Progenitor cell of endocrine pancreas (in vitro differentiated cells): ENCODE data around the gene ASXL2. TPM values are rescaled to one million over a fixed set of nuclear protein-coding genes. Genes with fewer than 3 reads are reported as not detected.

Experiments
- DNase-seq: peaks from one replicate; pipeline ENCODE4 v3.0.0; 2021; ENCODE audit warnings: low spot score; ENCODE audit not compliant: unreplicated experiment
- H3K27ac Mint-ChIP-seq: 2 replicates; pipeline ENCODE4 v1.8.0; 2021; ENCODE audit warnings: mild to moderate bottlenecking, moderate library complexity, mixed read lengths
- H3K27me3 Mint-ChIP-seq: 2 replicates; pipeline ENCODE4 v1.8.0; 2021; ENCODE audit warnings: mixed read lengths
- H3K36me3 Mint-ChIP-seq: 2 replicates; pipeline ENCODE4 v1.8.0; 2022; ENCODE audit warnings: mixed read lengths; ENCODE audit not compliant: insufficient read depth
- H3K4me1 Mint-ChIP-seq: 2 replicates; pipeline ENCODE4 v1.8.0; 2021; ENCODE audit warnings: low read depth, mixed read lengths
- H3K4me3 Mint-ChIP-seq: 2 replicates; pipeline ENCODE4 v1.8.0; 2021; ENCODE audit warnings: low read depth, mild to moderate bottlenecking, moderate library complexity, mixed read lengths
- H3K9me3 Mint-ChIP-seq: 2 replicates; pipeline ENCODE4 v1.8.0; 2021; ENCODE audit warnings: low read depth, mixed read lengths
- CTCF ChIP-seq: fragments of 200-600 bp; sonication (generic); IDR thresholded peaks from one replicate; pipeline ENCODE4 v1.5.0; 2021; ENCODE audit warnings: antibody characterized with exemption, mild to moderate bottlenecking; ENCODE audit not compliant: unreplicated experiment
- total RNA-seq: library from RNA; stranded (reverse); gene quantifications from 2 replicates; pipeline ENCODE4 v1.2.1, GENCODE V29; 2021

Gene ASXL2
- total RNA-seq, 1 donor from 2014 or later = 24.8 TPM

- H3K4me3 Mint-ChIP-seq = no peak overlapping the region
- no peak for DNase-seq
- H3K27me3 Mint-ChIP-seq = no peaks in the 10 kb centered on the region
- H3K36me3 Mint-ChIP-seq = peaks cover 20% of the 10 kb centered on the region
- H3K9me3 Mint-ChIP-seq = no peaks in the 10 kb centered on the region
- H3K4me1 Mint-ChIP-seq = peaks cover 3% of the 10 kb centered on the region
- H3K27ac Mint-ChIP-seq = no peak overlapping the region
- no peak for TF ChIP-seq CTCF
Measured at GRCh38 chr2:25763575-25763974, 114.7 kb downstream of the ASXL2 start.

DNA sequence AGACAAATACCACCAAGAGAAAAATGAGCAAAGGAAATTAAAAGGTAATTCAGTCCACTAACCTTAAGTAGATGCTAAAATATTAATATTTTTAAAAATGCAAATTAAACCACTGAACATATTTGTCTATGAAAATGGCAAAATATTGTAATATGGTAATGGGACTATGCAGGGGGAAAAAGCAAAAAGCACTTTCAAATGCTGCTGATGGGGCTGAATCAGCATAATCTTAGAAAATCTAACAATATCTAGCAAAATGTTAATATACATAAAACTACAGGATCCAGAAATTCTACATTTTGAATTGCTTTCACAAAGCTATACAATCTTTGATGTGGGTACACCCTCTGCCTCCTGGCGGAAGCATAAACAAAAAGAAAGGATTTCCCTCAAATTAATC, 118.0 kb downstream of the ASXL2 start:
- DNase-seq = no peak
- peaks cover 12% of the 10 kb centered on the region for H3K36me3 Mint-ChIP-seq
- H3K9me3 Mint-ChIP-seq = no peaks in the 10 kb centered on the region
- H3K4me3 Mint-ChIP-seq = no peak overlapping the region
- peaks cover 20% of the 10 kb centered on the region for H3K4me1 Mint-ChIP-seq
- H3K27me3 Mint-ChIP-seq = no peaks in the 10 kb centered on the region
- H3K27ac Mint-ChIP-seq = no peak overlapping the region
- TF ChIP-seq CTCF = no peak

DNA sequence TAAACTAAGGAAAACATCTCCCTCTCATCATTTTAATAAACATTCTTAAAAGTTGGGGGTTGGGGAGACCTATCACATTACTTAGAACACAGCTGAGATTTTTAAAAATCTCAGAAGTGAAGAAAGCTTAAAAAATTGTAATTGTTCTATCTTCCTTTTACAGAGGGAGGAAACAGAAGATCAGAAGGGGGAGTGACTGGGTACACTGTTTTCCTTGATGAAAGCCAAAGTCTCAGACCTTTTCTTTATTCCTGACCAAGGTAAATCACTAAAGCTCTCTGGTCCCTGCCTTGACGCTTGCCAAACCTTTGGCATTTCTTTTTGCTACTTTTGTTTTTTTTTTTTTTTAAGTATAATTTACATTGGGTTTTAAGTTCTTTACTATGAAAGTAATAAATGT, 119.9 kb downstream of the ASXL2 start:
- Mint-ChIP-seq H3K36me3 (peaks cover 18% of the 10 kb centered on the region), H3K4me1 (peaks cover 22% of the 10 kb centered on the region), H3K27me3 (no peaks in the 10 kb centered on the region), H3K9me3 (no peaks in the 10 kb centered on the region), H3K27ac (peak overlapping the region; percentile 76), H3K4me3 (no peak overlapping the region)
- TF ChIP-seq CTCF = no peak
- no peak for DNase-seq

DNA sequence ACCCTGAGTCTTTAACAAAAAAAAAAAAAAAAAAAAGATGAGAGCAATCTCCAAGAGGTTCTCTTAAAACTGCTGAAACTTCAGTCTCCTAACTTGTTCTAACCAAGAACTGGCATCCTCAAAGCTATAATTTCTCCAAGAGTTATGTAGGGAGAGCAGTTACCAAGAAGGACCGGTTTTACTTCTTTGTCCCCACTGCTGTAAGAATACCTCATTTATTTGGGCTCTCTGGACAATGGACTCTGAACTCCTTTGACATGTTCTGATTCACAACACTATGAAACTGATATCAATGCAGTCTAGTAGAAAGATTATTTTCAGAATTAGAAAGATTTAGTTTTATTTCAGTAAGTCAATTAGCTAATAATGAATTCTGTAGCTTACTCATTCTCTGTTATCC, 120.4 kb downstream of the ASXL2 start:
- no peak for DNase-seq
- peaks cover 20% of the 10 kb centered on the region for H3K36me3 Mint-ChIP-seq
- peak overlapping the region; percentile 7 for H3K4me3 Mint-ChIP-seq
- TF ChIP-seq CTCF = no peak
- no peaks in the 10 kb centered on the region for H3K27me3 Mint-ChIP-seq
- H3K4me1 Mint-ChIP-seq = peaks cover 22% of the 10 kb centered on the region
- no peaks in the 10 kb centered on the region for H3K9me3 Mint-ChIP-seq
- H3K27ac Mint-ChIP-seq = peak overlapping the region; percentile 74

DNA sequence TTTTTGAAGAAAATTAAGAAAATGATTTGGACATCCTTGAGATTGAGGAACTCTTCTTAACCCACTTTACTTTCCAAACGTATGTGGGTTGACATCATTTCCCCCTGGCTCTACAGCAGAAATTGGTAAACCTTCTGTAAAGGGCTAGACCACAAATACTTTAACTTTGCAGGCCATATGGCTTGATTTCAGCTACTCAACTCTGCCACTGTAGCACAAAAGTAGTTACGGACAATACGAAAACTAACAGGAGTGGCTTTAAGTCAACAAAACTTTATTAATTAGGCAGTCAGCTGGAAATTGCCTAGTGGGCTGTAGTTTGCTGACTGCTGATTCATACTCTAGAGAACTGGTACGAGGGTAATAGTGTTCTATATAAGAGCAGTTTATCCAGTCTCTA, 121.8 kb downstream of the ASXL2 start:
- peaks cover 22% of the 10 kb centered on the region for H3K4me1 Mint-ChIP-seq
- H3K27me3 Mint-ChIP-seq = no peaks in the 10 kb centered on the region
- H3K36me3 Mint-ChIP-seq = peaks cover 24% of the 10 kb centered on the region
- DNase-seq = no peak
- no peak for TF ChIP-seq CTCF
- no peak overlapping the region for H3K4me3 Mint-ChIP-seq
- H3K27ac Mint-ChIP-seq = peak overlapping the region; percentile 52
- no peaks in the 10 kb centered on the region for H3K9me3 Mint-ChIP-seq
